Measurements from ENCODE around the gene ROBO1.

Gene ROBO1

GRCh38 chr3:79018265-79018664, 749.5 kb downstream of the ROBO1 start:
- peaks cover 12% of the 10 kb centered on the region for H3K27me3 Mint-ChIP-seq
- H3K9me3 Mint-ChIP-seq (ENCODE audit: low read depth) = peaks cover 6% of the 10 kb centered on the region
- no peak overlapping the region for H3K4me3 Mint-ChIP-seq
- no peaks in the 10 kb centered on the region for H3K36me3 Mint-ChIP-seq
- H3K27ac Mint-ChIP-seq = no peak overlapping the region
- peaks cover 3% of the 10 kb centered on the region for H3K4me1 Mint-ChIP-seq (ENCODE audit: low read depth)

DNA sequence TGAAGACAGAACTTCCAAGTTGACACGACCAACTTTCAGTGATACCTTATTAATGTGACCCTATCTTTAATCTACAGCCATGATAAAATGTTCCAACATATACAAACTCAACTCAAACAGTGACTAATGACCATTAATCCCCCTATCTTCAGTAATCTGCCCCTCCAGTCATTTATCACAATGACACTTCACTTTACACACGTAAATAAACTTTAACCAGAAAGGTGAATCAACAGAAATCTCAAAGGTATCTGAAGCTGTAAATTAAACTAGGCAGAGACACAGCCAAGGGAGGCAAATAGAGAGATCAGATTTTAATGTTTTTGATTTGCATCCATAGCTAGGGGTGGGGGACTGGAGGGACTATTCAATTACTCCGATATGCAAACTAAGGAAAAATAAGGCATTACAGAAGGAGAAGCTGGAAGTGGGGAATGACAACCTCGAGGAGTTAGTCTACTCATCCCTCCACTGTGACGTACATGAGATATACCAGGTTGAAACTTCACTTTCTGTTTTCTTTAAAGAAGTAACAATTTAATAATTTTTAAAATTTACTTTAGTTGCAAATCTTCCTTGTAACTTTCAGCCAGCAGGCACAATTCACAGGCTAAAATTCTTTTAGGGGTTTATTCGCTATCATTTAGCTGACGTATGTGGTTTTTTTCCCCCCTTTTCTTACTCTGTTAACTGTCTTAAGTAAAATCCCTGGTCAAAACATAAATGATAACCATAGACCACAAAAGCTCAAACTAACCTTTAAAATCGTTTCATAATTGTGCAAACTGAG, 751.0 kb downstream of the ROBO1 start:
- H3K4me1 Mint-ChIP-seq (ENCODE audit: low read depth) = peaks cover 6% of the 10 kb centered on the region
- no peak overlapping the region for H3K27ac Mint-ChIP-seq
- H3K36me3 Mint-ChIP-seq = no peaks in the 10 kb centered on the region
- no peak overlapping the region for H3K4me3 Mint-ChIP-seq
- H3K27me3 Mint-ChIP-seq = peaks cover 10% of the 10 kb centered on the region
- peaks cover 3% of the 10 kb centered on the region for H3K9me3 Mint-ChIP-seq (ENCODE audit: low read depth)

DNA sequence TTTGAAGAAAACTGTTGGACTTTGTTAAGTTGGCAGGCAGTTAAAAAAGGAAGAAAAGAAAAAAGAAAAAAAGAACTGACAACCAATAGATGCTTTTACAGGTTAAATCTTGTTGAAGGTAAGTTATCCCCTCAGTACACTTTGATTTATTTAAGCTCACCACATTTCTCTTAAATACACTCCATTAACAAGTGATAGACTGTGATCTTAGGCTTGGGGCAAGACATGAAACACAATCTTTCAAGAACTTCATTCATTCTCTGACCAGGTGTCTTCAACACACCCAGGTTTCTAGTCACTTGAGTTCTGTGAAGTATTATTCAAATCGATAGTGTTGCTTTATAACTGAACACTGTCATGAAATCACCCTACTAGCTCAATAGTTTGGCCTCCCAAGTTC, 751.9 kb downstream of the ROBO1 start:
- Mint-ChIP-seq H3K27me3 (peaks cover 10% of the 10 kb centered on the region), H3K9me3 (ENCODE audit: low read depth) (peaks cover 3% of the 10 kb centered on the region), H3K27ac (no peak overlapping the region), H3K4me3 (peak overlapping the region; percentile 20), H3K4me1 (ENCODE audit: low read depth) (peaks cover 6% of the 10 kb centered on the region), H3K36me3 (no peaks in the 10 kb centered on the region)

GRCh38 chr3:79012946-79013362, 754.8 kb downstream of the ROBO1 start:
- Mint-ChIP-seq H3K4me1 (ENCODE audit: low read depth) (peaks cover 3% of the 10 kb centered on the region), H3K4me3 (no peak overlapping the region), H3K27ac (no peak overlapping the region), H3K9me3 (ENCODE audit: low read depth) (peaks cover 3% of the 10 kb centered on the region), H3K27me3 (peaks cover 3% of the 10 kb centered on the region), H3K36me3 (no peaks in the 10 kb centered on the region)

DNA sequence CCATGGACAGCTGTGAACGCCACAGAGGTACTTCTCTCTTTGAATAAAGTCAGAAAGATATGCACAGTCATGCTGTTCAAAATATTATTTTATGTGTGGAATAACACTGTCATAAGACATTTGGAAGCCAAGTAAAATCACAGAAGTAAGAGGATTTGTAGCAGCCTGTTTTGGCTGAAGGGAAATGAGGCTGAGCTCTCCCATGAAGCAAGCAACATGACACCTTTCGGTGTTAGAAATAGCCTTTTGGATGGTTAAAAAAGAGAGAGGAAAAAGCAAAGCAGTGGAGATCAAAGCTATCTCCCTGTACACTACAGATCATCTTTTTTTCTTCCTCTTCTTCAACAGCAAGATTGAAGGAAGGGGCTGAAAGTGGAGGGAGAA, 755.3 kb downstream of the ROBO1 start:
- H3K27me3 Mint-ChIP-seq = peaks cover 3% of the 10 kb centered on the region
- no peaks in the 10 kb centered on the region for H3K36me3 Mint-ChIP-seq
- peaks cover 3% of the 10 kb centered on the region for H3K4me1 Mint-ChIP-seq (ENCODE audit: low read depth)
- H3K9me3 Mint-ChIP-seq (ENCODE audit: low read depth) = peaks cover 3% of the 10 kb centered on the region
- no peak overlapping the region for H3K27ac Mint-ChIP-seq
- no peak overlapping the region for H3K4me3 Mint-ChIP-seq

DNA sequence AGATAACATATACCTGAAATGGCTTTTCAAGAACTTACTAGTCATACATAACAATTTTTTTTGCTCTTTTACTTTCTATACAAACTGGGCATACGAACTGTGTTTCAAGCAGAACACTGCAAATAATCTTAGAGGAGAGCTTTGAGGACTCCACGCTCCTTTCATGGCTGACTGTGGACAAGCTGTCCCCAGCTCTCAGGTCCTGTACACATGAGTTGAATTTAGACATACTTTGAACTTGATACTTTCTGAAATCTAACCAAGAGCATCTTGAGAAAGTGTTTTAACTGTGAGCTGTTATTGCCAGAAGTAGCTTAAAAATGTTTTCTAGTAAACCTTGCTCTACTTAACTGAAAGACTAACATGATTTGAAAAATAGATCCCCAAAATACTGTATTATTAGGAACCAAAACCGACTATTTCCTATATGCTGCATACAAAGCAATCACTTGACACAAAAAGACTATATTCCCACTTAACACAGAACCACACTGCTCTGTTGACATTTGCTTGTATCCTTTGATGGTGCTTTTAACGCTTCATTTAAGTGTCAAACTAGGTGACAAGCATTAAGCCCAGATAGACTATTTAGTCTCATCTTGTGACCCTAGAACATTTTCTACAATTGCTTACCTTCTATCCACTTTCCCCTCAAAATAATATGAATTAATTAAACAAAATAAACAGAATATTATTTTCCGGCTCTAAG, 755.8 kb downstream of the ROBO1 start:
- peaks cover 3% of the 10 kb centered on the region for H3K9me3 Mint-ChIP-seq (ENCODE audit: low read depth)
- no peak overlapping the region for H3K4me3 Mint-ChIP-seq
- H3K27me3 Mint-ChIP-seq = peaks cover 3% of the 10 kb centered on the region
- peaks cover 3% of the 10 kb centered on the region for H3K4me1 Mint-ChIP-seq (ENCODE audit: low read depth)
- H3K36me3 Mint-ChIP-seq = no peaks in the 10 kb centered on the region
- H3K27ac Mint-ChIP-seq = no peak overlapping the region

- Mint-ChIP-seq H3K9me3 (ENCODE audit: low read depth) (peaks cover 3% of the 10 kb centered on the region), H3K36me3 (no peaks in the 10 kb centered on the region), H3K4me1 (ENCODE audit: low read depth) (peaks cover 3% of the 10 kb centered on the region), H3K27me3 (no peaks in the 10 kb centered on the region), H3K27ac (no peak overlapping the region), H3K4me3 (no peak overlapping the region)
Observed at GRCh38 chr3:79009861-79010260, 757.9 kb downstream of the ROBO1 start.

GRCh38 chr3:79006077-79006476, 761.7 kb downstream of the ROBO1 start:
- H3K9me3 Mint-ChIP-seq (ENCODE audit: low read depth) = no peaks in the 10 kb centered on the region
- no peaks in the 10 kb centered on the region for H3K36me3 Mint-ChIP-seq
- H3K27ac Mint-ChIP-seq = no peak overlapping the region
- H3K27me3 Mint-ChIP-seq = no peaks in the 10 kb centered on the region
- no peaks in the 10 kb centered on the region for H3K4me1 Mint-ChIP-seq (ENCODE audit: low read depth)
- no peak overlapping the region for H3K4me3 Mint-ChIP-seq

GRCh38 chr3:79005084-79005483, 762.7 kb downstream of the ROBO1 start:
- Mint-ChIP-seq H3K27me3 (no peaks in the 10 kb centered on the region), H3K27ac (no peak overlapping the region), H3K4me3 (no peak overlapping the region), H3K4me1 (ENCODE audit: low read depth) (no peaks in the 10 kb centered on the region), H3K36me3 (no peaks in the 10 kb centered on the region), H3K9me3 (ENCODE audit: low read depth) (no peaks in the 10 kb centered on the region)

DNA sequence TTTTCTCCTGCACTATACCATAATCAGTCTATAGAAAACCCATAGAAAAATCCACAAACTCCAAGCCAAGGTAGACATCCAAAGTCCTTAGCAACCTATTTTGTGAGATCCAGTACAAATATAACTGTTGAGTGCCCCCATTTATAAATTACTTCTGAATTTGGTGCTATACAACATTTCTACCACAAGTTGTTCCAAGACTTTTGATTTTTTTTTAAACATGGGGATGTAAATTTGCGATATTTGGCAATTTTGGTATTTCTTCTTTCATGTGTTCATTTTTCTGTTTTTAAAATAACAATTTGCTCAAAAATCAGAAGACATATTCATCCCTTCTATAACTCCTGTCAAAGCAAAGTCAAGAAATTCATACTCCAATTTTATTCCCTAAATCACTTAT, 763.8 kb downstream of the ROBO1 start:
- H3K4me3 Mint-ChIP-seq = no peak overlapping the region
- no peaks in the 10 kb centered on the region for H3K9me3 Mint-ChIP-seq (ENCODE audit: low read depth)
- H3K27ac Mint-ChIP-seq = no peak overlapping the region

GRCh38 chr3:79002465-79003372, 765.1 kb downstream of the ROBO1 start:
- no peak overlapping the region for H3K4me3 Mint-ChIP-seq
- H3K27me3 Mint-ChIP-seq = no peaks in the 10 kb centered on the region
- H3K36me3 Mint-ChIP-seq = no peaks in the 10 kb centered on the region
- no peak overlapping the region for H3K27ac Mint-ChIP-seq
- H3K9me3 Mint-ChIP-seq (ENCODE audit: low read depth) = peaks cover 4% of the 10 kb centered on the region
- no peaks in the 10 kb centered on the region for H3K4me1 Mint-ChIP-seq (ENCODE audit: low read depth)

More for the DNA sequence above, 763.8 kb downstream of the ROBO1 start:
- Mint-ChIP-seq H3K36me3 (no peaks in the 10 kb centered on the region), H3K27me3 (no peaks in the 10 kb centered on the region), H3K4me1 (ENCODE audit: low read depth) (no peaks in the 10 kb centered on the region)

- no peaks in the 10 kb centered on the region for H3K36me3 Mint-ChIP-seq
- no peak overlapping the region for H3K27ac Mint-ChIP-seq
- no peaks in the 10 kb centered on the region for H3K27me3 Mint-ChIP-seq
- H3K9me3 Mint-ChIP-seq (ENCODE audit: low read depth) = peaks cover 8% of the 10 kb centered on the region
- no peak overlapping the region for H3K4me3 Mint-ChIP-seq
- H3K4me1 Mint-ChIP-seq (ENCODE audit: low read depth) = no peaks in the 10 kb centered on the region
Observed at GRCh38 chr3:79001255-79001654, 766.5 kb downstream of the ROBO1 start.

- no peak overlapping the region for H3K4me3 Mint-ChIP-seq
- no peaks in the 10 kb centered on the region for H3K36me3 Mint-ChIP-seq
Observed at GRCh38 chr3:78999139-78999538, 768.7 kb downstream of the ROBO1 start.

GRCh38 chr3:78995087-78995486, 772.7 kb downstream of the ROBO1 start:
- no peaks in the 10 kb centered on the region for H3K4me1 Mint-ChIP-seq (ENCODE audit: low read depth)
- H3K4me3 Mint-ChIP-seq = no peak overlapping the region
- no peak overlapping the region for H3K27ac Mint-ChIP-seq
- H3K36me3 Mint-ChIP-seq = no peaks in the 10 kb centered on the region
- H3K27me3 Mint-ChIP-seq = no peaks in the 10 kb centered on the region
- H3K9me3 Mint-ChIP-seq (ENCODE audit: low read depth) = peaks cover 10% of the 10 kb centered on the region

More at GRCh38 chr3:78999139-78999538, 768.7 kb downstream of the ROBO1 start:
- Mint-ChIP-seq H3K27me3 (no peaks in the 10 kb centered on the region), H3K9me3 (ENCODE audit: low read depth) (peaks cover 9% of the 10 kb centered on the region), H3K27ac (no peak overlapping the region), H3K4me1 (ENCODE audit: low read depth) (no peaks in the 10 kb centered on the region)
